Measurements from ENCODE around the gene PGGHG.
"Not testable (repeated sequence)": the region's sequence is repeated elsewhere in the genome, so short reads cannot be mapped to it uniquely, and the experiment has no call there.

Gene PGGHG

DNA sequence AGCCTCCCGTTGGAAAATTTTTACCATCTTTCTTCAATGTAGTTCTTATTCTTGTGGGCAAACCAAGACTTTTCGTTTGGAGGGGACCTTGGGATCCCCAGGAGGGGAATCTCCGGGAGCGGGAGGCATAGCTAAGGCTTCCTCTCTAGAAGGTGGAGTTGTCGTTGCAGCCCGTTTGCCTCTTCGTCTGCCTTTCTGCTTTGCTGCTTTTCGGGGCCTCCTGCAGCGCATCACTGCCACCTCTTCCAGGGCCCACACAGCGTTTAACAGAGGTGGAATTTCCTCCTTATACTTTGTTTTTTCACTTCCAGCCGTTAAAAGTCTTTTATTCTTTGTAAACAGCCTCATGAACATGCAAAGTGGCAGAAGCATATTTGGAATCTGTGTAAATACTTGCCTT is 35.2 kb downstream of the PGGHG start:
- Histone ChIP-seq H3K27ac (no peak overlapping the region), H3K4me3 (ENCODE audit: low read depth, low read length) (no peak overlapping the region), H3K79me2 (peaks cover 2% of the 10 kb centered on the region), H2AFZ (no peak overlapping the region), H3K4me1 (no peaks in the 10 kb centered on the region), H3K9ac (no peak overlapping the region), H3K36me3 (ENCODE audit: control insufficient read depth, insufficient read depth, low read length) (no peaks in the 10 kb centered on the region), H3K4me2 (ENCODE audit: low read length) (no peak overlapping the region), H3K9me3 (ENCODE audit: control insufficient read depth, low read length) (no peaks in the 10 kb centered on the region), H3K27me3 (ENCODE audit: control insufficient read depth, insufficient read depth, low read length) (no peaks in the 10 kb centered on the region)
- TF ChIP-seq, protein P1, sequence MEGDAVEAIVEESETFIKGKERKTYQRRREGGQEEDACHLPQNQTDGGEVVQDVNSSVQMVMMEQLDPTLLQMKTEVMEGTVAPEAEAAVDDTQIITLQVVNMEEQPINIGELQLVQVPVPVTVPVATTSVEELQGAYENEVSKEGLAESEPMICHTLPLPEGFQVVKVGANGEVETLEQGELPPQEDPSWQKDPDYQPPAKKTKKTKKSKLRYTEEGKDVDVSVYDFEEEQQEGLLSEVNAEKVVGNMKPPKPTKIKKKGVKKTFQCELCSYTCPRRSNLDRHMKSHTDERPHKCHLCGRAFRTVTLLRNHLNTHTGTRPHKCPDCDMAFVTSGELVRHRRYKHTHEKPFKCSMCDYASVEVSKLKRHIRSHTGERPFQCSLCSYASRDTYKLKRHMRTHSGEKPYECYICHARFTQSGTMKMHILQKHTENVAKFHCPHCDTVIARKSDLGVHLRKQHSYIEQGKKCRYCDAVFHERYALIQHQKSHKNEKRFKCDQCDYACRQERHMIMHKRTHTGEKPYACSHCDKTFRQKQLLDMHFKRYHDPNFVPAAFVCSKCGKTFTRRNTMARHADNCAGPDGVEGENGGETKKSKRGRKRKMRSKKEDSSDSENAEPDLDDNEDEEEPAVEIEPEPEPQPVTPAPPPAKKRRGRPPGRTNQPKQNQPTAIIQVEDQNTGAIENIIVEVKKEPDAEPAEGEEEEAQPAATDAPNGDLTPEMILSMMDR (IDR thresholded peaks at IDR 0.05), result no peak

DNA sequence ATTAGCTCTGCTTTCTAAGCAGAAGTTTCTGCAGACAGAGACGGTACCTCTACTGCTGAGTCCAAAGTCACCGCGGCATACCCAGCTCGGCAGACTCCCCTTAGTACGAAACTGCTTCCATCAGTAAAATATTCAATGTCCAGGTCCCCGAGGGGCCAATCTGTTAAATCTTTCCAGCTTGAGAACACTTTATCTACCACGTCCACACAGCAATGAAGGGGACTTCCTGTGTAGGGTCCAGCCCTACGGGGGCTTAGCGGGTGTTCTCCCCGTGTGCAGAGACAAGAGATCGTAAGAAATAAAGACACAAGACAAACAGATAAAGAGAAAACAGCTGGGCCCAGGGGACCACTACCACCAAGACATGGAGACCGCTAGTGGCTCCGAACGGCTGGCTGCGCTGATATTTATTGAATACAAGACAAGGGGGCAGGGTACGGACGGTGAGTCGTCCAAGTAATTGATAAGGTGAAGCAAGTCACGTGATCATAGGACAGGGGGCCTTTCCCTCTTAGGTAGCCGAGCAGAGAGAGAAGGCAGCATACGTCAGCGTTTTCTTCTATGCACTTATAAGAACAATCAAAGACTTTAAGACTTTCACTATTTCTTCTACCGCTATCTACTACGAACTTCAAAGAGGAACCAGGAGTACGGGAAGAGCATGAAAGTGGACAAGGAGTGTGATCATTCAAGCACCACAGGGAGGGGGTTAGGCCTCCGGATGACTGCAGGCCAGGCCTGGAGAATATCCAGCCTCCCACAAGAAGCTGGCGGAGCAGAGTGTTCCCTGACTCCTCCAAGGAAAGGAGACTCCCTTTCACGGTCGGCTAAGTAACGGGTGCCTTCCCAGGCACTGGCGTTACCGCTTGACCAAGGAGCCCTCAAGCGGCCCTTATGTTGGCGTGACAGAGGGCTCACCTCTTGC is 35.9 kb downstream of the PGGHG start:
- H3K4me1 ChIP-seq; H3K4me3 ChIP-seq (ENCODE audit: low read depth, low read length); H3K36me3 ChIP-seq (ENCODE audit: control insufficient read depth, insufficient read depth, low read length): not testable (repeated sequence)

DNA sequence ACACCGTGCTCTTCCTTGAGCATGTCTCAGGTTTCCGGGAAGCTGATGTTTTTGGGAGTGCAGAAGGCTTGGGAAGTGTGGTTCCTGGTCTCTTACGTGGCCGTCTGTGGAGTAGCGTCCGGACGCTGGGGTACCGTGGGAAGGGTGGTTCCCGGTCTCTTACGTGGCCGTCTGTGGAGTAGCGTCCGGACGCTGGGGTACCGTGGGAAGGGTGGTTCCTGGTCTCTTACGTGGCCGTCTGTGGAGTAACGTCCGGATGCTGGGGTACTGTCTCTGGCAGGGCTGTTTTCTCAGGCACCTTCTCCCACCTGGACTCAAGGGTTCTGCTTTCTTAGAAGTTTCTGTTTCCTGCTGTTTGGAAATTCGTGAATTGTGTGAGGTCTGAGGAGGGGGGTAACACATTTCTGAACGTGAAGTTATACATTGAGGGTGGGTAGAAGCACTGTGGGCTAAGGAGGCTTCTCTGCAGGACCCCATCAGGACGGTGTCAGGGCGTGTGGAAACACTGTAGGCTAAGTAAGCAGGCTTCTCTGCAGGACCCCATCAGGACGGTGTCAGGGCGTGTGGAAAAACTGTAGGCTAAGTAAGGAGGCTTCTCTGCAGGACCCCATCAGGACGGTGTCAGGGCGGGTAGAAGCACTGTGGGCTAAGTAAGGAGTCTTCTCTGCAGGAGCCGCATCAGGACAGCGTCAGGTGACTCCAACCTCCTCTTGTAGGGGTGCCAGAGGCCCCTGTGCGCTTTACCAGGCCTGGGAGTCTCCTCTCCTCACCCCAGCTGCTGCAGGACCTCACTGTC is 37.1 kb downstream of the PGGHG start:
- Histone ChIP-seq H3K4me2 (ENCODE audit: low read length) (no peak overlapping the region), H3K9ac (no peak overlapping the region), H2AFZ (no peak overlapping the region), H3K4me1 (no peaks in the 10 kb centered on the region), H3K79me2 (no peaks in the 10 kb centered on the region), H3K4me3 (ENCODE audit: low read depth, low read length) (no peak overlapping the region), H3K27ac (peak overlapping the region; percentile 83), H3K9me3 (ENCODE audit: control insufficient read depth, low read length) (no peaks in the 10 kb centered on the region), H3K36me3 (ENCODE audit: control insufficient read depth, insufficient read depth, low read length) (no peaks in the 10 kb centered on the region), H3K27me3 (ENCODE audit: control insufficient read depth, insufficient read depth, low read length) (no peaks in the 10 kb centered on the region)
- TF ChIP-seq, protein P1 (IDR thresholded peaks at IDR 0.05), result no peak

More for the DNA sequence above, 35.9 kb downstream of the PGGHG start:
- not testable (repeated sequence) for H3K27me3 ChIP-seq (ENCODE audit: control insufficient read depth, insufficient read depth, low read length); H3K4me2 ChIP-seq (ENCODE audit: low read length); H3K79me2 ChIP-seq; H3K9ac ChIP-seq; H2AFZ ChIP-seq; H3K9me3 ChIP-seq (ENCODE audit: control insufficient read depth, low read length)
- H3K27ac ChIP-seq, result peak overlapping the region; percentile 5

DNA sequence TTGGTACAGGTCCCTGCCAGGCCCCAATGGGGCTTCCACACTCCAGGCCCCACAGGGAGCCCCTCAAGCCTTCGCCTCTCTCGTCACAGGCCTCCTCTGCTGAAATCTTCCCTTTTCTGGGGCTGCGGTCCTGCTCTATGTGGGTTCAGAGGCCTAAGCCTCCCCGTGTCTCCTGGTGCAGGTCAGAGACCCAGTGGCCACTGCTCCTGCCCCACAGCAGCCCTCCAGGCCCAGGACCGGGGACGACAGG is 37.6 kb downstream of the PGGHG start:
- H3K36me3 ChIP-seq (ENCODE audit: control insufficient read depth, insufficient read depth, low read length), result no peaks in the 10 kb centered on the region
- H3K4me2 ChIP-seq (ENCODE audit: low read length), result no peak overlapping the region
- no peaks in the 10 kb centered on the region for H3K79me2 ChIP-seq
- peak overlapping the region; percentile 83 for H3K27ac ChIP-seq
- TF ChIP-seq, protein P1 (IDR thresholded peaks at IDR 0.05), result no peak
- no peak overlapping the region for H2AFZ ChIP-seq
- no peaks in the 10 kb centered on the region for H3K9me3 ChIP-seq (ENCODE audit: control insufficient read depth, low read length)
- H3K27me3 ChIP-seq (ENCODE audit: control insufficient read depth, insufficient read depth, low read length), result no peaks in the 10 kb centered on the region
- no peaks in the 10 kb centered on the region for H3K4me1 ChIP-seq
- H3K9ac ChIP-seq, result no peak overlapping the region
- H3K4me3 ChIP-seq (ENCODE audit: low read depth, low read length), result no peak overlapping the region

DNA sequence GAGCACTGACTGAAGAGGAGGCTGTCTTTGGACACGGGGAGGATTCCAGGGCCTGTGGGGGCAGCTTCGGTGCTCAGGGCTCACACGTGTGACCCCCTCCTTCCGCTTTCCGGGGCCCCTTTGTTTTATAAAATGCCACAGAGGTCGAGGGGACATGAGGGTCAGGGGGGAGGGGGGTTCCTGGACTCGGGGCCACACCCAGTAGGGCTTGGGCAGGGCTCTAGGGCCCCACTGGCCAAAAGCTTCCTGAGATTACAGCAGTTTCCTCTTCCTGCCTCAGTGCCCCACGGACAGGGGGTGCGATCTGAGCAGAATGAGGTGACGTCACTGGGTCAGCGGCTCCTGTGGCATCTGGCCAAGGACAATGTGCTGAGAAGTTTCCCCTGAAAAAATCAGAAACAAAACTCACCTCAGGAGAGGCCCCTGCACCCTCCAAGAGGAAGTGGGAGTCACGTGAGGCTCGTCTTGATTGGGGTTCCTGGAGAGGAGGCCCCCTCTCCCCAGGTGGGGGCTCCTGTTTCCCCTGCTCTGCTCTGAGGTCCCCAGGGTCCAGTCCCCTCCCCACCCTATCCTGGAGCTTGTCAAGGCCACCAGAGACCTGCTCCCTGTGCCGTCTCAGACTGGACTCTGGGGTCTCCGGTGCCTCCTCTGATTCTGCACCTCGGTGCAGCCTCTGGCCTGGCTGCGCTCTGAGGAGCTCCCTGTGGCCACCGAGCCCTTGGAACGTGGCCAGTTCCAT is 38.1 kb downstream of the PGGHG start:
- Histone ChIP-seq H3K4me1 (no peaks in the 10 kb centered on the region), H2AFZ (peak overlapping the region; percentile 50), H3K36me3 (ENCODE audit: control insufficient read depth, insufficient read depth, low read length) (no peaks in the 10 kb centered on the region), H3K4me2 (ENCODE audit: low read length) (peak overlapping the region; percentile 51), H3K79me2 (no peaks in the 10 kb centered on the region), H3K9me3 (ENCODE audit: control insufficient read depth, low read length) (no peaks in the 10 kb centered on the region), H3K27me3 (ENCODE audit: control insufficient read depth, insufficient read depth, low read length) (no peaks in the 10 kb centered on the region), H3K9ac (no peak overlapping the region), H3K4me3 (ENCODE audit: low read depth, low read length) (no peak overlapping the region), H3K27ac (peak overlapping the region; percentile 83)
- TF ChIP-seq, protein P1 (IDR thresholded peaks at IDR 0.05), result no peak

All from parathyroid adenoma (tissue), 2 donors.